Ishikawa (cell line): ENCODE data around the gene PLPP3.
A peak's percentile ranks its signal among the peaks of the same experiment; 100 is the strongest.

ENCODE experiments used
- CEBPB ChIP-seq: IDR thresholded peaks from 2 replicates; pipeline ENCODE4 v1.6.1; 2012
- CREB1 ChIP-seq: IDR thresholded peaks from 2 replicates; pipeline ENCODE4 v1.6.1; 2012; ENCODE audit warnings: low read depth
- EGR1 ChIP-seq: IDR thresholded peaks from 2 replicates; pipeline ENCODE4 v1.6.1; 2012
- EP300 ChIP-seq: IDR thresholded peaks from 2 replicates; pipeline ENCODE4 v1.6.1; 2012; ENCODE audit warnings: borderline replicate concordance
- FOXM1 ChIP-seq: IDR thresholded peaks from 2 replicates; pipeline ENCODE4 v1.6.1; 2012; ENCODE audit warnings: low read depth, borderline replicate concordance
- MAX ChIP-seq: IDR thresholded peaks from 2 replicates; pipeline ENCODE4 v1.6.1; 2012
- NFIC ChIP-seq: IDR thresholded peaks from 2 replicates; pipeline ENCODE4 v1.6.1; 2012
- RAD21 ChIP-seq: IDR thresholded peaks from 2 replicates; pipeline ENCODE4 v1.6.1; 2012; ENCODE audit warnings: low read depth
- TAF1 ChIP-seq: IDR thresholded peaks from 2 replicates; pipeline ENCODE4 v1.6.1; 2012; ENCODE audit warnings: low read depth, mild to moderate bottlenecking
- TCF12 ChIP-seq: IDR thresholded peaks from 2 replicates; pipeline ENCODE4 v1.6.1; 2012; ENCODE audit warnings: low read depth
- TEAD4 ChIP-seq: IDR thresholded peaks from 2 replicates; pipeline ENCODE4 v1.6.1; 2012
- USF1 ChIP-seq: IDR thresholded peaks from 2 replicates; pipeline ENCODE4 v1.6.1; 2012
- YY1 ChIP-seq: IDR thresholded peaks from 2 replicates; pipeline ENCODE4 v1.6.1; 2012; ENCODE audit warnings: low read depth
- ZBTB7A ChIP-seq: IDR thresholded peaks from 2 replicates; pipeline ENCODE4 v1.6.1; 2012; ENCODE audit warnings: low read depth
- TF ChIP-seq, protein P1 (sequence below): IDR thresholded peaks from 2 replicates; pipeline ENCODE4 v1.6.1; 2012; ENCODE audit warnings: low read depth, mild to moderate bottlenecking

Gene PLPP3

GRCh38 chr1:56547977-56548376, 31.4 kb downstream of the PLPP3 start:
- no peak for TF ChIP-seq EGR1
- TF ChIP-seq CEBPB = peak; percentile 68; the same call in 1 of the 2 replicates
- no peak for TF ChIP-seq TEAD4

- no peak for TF ChIP-seq USF1
- no peak for TF ChIP-seq TCF12
- no peak for TF ChIP-seq NFIC
- no peak for TF ChIP-seq CEBPB
- TF ChIP-seq TAF1 = no peak
- no peak for TF ChIP-seq ZBTB7A
- TF ChIP-seq EP300 = no peak
- TF ChIP-seq, protein P1, sequence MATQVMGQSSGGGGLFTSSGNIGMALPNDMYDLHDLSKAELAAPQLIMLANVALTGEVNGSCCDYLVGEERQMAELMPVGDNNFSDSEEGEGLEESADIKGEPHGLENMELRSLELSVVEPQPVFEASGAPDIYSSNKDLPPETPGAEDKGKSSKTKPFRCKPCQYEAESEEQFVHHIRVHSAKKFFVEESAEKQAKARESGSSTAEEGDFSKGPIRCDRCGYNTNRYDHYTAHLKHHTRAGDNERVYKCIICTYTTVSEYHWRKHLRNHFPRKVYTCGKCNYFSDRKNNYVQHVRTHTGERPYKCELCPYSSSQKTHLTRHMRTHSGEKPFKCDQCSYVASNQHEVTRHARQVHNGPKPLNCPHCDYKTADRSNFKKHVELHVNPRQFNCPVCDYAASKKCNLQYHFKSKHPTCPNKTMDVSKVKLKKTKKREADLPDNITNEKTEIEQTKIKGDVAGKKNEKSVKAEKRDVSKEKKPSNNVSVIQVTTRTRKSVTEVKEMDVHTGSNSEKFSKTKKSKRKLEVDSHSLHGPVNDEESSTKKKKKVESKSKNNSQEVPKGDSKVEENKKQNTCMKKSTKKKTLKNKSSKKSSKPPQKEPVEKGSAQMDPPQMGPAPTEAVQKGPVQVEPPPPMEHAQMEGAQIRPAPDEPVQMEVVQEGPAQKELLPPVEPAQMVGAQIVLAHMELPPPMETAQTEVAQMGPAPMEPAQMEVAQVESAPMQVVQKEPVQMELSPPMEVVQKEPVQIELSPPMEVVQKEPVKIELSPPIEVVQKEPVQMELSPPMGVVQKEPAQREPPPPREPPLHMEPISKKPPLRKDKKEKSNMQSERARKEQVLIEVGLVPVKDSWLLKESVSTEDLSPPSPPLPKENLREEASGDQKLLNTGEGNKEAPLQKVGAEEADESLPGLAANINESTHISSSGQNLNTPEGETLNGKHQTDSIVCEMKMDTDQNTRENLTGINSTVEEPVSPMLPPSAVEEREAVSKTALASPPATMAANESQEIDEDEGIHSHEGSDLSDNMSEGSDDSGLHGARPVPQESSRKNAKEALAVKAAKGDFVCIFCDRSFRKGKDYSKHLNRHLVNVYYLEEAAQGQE = no peak
- TF ChIP-seq YY1 = no peak
- no peak for TF ChIP-seq MAX
- TF ChIP-seq FOXM1 = no peak
- no peak for TF ChIP-seq EGR1
- TF ChIP-seq CREB1 = no peak
- TF ChIP-seq RAD21 = no peak
These were observed 31.9 kb downstream of the PLPP3 start for GRCh38 chr1:56547473-56547872.

DNA sequence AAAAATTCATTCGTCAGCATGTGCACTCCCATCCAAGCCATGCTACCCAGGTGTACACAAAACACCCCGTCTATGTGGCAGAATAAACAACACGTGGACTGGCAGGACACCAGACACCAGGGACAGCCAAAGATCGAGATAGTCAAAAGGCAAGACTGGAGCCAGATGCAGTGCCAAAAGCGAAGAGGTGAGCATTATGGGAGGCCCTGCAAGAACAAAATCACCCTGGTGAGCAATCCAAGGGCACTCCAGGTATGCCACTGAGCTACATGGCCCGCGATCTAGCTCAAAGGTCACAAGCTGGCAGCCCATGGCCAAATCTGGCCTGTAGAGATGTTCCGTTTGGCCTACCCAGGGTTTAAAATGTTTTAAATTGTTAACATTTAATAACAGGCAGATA, 33.7 kb downstream of the PLPP3 start:
- TF ChIP-seq USF1 = no peak
- TF ChIP-seq FOXM1 = no peak
- no peak for TF ChIP-seq EP300
- TF ChIP-seq TAF1 = no peak
- TF ChIP-seq MAX = no peak
- no peak for TF ChIP-seq TEAD4
- no peak for TF ChIP-seq CEBPB
- TF ChIP-seq NFIC = no peak
- TF ChIP-seq ZBTB7A = no peak
- no peak for TF ChIP-seq YY1
- TF ChIP-seq CREB1 = no peak

DNA sequence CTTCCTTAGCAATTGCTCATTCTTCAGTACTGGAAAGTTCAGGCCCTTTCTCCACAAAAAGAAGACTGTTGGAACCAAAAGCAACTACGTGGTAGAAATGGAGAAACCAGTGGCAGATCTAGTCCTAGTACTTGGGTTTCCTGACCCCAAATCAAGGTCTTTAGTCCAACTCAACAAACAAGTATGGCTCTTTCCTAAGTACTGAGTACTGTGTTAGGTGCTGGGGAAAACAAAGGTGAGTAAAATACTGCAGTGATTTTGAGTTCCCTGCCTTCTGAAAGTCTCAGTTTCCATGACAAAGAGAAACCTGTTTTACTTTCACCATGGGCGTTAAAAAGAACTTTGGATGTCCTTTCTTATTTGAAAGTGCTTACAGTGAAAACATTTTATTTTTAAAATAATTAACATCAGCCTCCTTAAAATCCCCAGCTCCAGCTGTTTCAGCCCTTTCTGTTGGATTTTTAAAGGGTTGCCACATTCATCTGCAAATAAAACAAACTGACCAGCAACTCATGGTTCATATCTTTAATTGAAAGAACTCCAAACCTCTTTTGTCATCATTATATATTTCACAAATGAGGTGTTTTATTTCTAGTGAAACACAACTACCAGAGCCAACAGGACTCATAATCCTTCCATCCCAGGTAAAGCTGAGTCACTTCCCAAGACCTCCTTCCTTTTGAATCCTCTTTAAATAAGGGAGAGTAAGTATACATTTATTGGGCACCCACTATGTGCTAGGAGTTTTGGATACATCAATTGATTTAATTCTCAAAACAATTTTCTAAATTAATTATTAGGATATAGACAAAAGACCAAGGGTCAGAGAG, 35.4 kb downstream of the PLPP3 start:
- no peak for TF ChIP-seq CEBPB
- no peak for TF ChIP-seq ZBTB7A
- no peak for TF ChIP-seq TAF1
- TF ChIP-seq FOXM1 = no peak
- no peak for TF ChIP-seq RAD21
- no peak for TF ChIP-seq TEAD4
- TF ChIP-seq MAX = no peak
- TF ChIP-seq YY1 = no peak
- no peak for TF ChIP-seq EGR1
- TF ChIP-seq TCF12 = no peak
- TF ChIP-seq, protein P1 = no peak
- no peak for TF ChIP-seq NFIC
- TF ChIP-seq EP300 = no peak
- TF ChIP-seq CREB1 = no peak
- TF ChIP-seq USF1 = no peak

DNA sequence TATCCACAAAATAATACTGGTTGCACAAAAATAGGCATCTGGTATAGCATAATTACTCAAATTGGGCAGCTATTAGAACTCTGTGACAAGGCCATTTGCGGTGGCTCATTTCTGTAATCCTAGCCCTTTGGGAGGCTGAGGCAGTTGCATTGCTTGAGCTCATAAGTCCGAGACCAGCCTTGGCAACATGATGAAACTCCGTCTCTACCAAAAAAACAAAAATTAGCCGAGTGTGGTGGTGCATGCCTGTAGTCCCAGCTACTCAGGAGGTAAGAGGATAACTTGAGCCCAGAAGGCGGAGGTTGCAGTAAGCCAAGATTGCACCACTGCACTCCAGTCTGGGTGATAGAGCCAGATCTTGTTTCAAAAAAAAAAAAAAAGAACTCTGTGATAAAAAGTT, 36.7 kb downstream of the PLPP3 start:
- TF ChIP-seq USF1 (no peak), YY1 (no peak), TEAD4 (no peak), EP300 (no peak), MAX (no peak), CREB1 (no peak), CEBPB (no peak), EGR1 (no peak), TAF1 (no peak)
